Neural cell (in vitro differentiated cells): ENCODE measurements around the gene ZFYVE28.

ENCODE experiments used
- CTCF ChIP-seq: fragments of 450-650 bp; IDR thresholded peaks from 2 replicates; pipeline ENCODE4 v1.5.1; 2014; ENCODE audit warnings: antibody characterized with exemption, mild to moderate bottlenecking, moderate library complexity; ENCODE audit not compliant: poor library complexity, severe bottlenecking
- EP300 ChIP-seq: fragments of 450-650 bp; conservative IDR thresholded peaks from 2 replicates; pipeline ENCODE4 v1.6.1; 2014; ENCODE audit warnings: antibody characterized with exemption, mild to moderate bottlenecking, moderate library complexity; ENCODE audit not compliant: poor library complexity, severe bottlenecking
- EZH2 ChIP-seq: fragments of 200-600, 300-800 bp; shearing (Covaris generic), sonication (generic); IDR thresholded peaks from 2 replicates; pipeline ENCODE4 v1.6.1; 2014; ENCODE audit warnings: antibody characterized with exemption, low read length, borderline replicate concordance, mild to moderate bottlenecking; ENCODE audit not compliant: insufficient read depth, poor library complexity, severe bottlenecking
- POLR2AphosphoS5 ChIP-seq: IDR thresholded peaks from 2 replicates; pipeline ENCODE4 v1.6.1; 2012
- RAD21 ChIP-seq: fragments of 450-650 bp; conservative IDR thresholded peaks from 2 replicates; pipeline ENCODE4 v1.6.1; 2014; ENCODE audit warnings: antibody characterized with exemption, mild to moderate bottlenecking, moderate library complexity
- SMC3 ChIP-seq: fragments of 450-650 bp; conservative IDR thresholded peaks from 2 replicates; pipeline ENCODE4 v1.6.1; 2014; ENCODE audit warnings: antibody characterized with exemption, mild to moderate bottlenecking, moderate library complexity; ENCODE audit not compliant: poor library complexity
- TAF1 ChIP-seq: IDR thresholded peaks from 2 replicates; pipeline ENCODE4 v1.6.1; 2012; ENCODE audit warnings: low read depth

DNA sequence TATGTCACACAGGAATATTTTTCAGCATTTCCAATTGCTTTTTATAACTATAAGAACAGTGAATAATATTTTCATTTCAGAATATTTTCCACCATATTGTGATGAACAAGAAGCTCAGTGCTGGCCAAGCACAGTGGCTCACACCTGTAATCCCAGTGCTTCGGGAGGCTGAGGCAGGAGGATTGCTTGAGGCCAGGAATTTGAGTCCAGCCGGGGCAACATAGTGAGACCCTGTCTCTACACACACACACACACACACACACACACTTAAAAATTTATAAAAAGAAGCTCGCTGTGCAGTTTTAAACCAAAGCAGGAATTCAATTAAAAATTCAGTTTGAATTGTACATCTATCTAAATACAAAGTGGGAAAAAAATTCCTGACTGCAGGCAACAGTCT is 3.2 kb downstream of the ZFYVE28 start:
- TF ChIP-seq CTCF (no peak), POLR2AphosphoS5 (no peak), SMC3 (no peak), EZH2 (no peak), EP300 (no peak), TAF1 (no peak), RAD21 (no peak)
